Smooth muscle cell (in vitro differentiated cells): Measurements from ENCODE around the gene LHPP. TPM values are rescaled to one million over a fixed set of nuclear protein-coding genes. Genes with fewer than 3 reads are reported as not detected.

Experiments
- DNase-seq: peaks from one replicate; lab custom pipeline; 2025; ENCODE audit not compliant: unreplicated experiment; lab: John Stamatoyannopoulos, UW
- H2AFZ ChIP-seq: fragments of 200-600 bp; sonication (generic); 2 replicates; pipeline ENCODE4 v1.6.0; 2016; ENCODE audit warnings: antibody characterized with exemption, low read depth, mild to moderate bottlenecking
- H3F3A ChIP-seq: fragments of 200-600 bp; sonication (generic); 2 replicates; pipeline ENCODE4 v1.6.0; 2017; ENCODE audit warnings: antibody characterized with exemption, low read depth
- H3K27ac ChIP-seq: fragments of 200-600 bp; sonication (generic); 2 replicates; pipeline ENCODE4 v1.5.1; 2016; ENCODE audit warnings: low read depth, mild to moderate bottlenecking
- H3K27me3 ChIP-seq: fragments of 200-600 bp; sonication (generic); 2 replicates; pipeline ENCODE4 v1.6.1; 2016; ENCODE audit warnings: low read depth, mild to moderate bottlenecking
- H3K36me3 ChIP-seq: fragments of 200-600 bp; sonication (generic); 2 replicates; pipeline ENCODE4 v1.5.1; 2016; ENCODE audit warnings: low read depth
- H3K4me1 ChIP-seq: fragments of 200-600 bp; sonication (generic); 2 replicates; pipeline ENCODE4 v1.5.1; 2016; ENCODE audit warnings: low read depth
- H3K4me2 ChIP-seq: fragments of 200-600 bp; sonication (generic); 2 replicates; pipeline ENCODE4 v1.6.0; 2016; ENCODE audit warnings: mild to moderate bottlenecking
- H3K4me3 ChIP-seq: fragments of 200-600 bp; sonication (generic); 2 replicates; pipeline ENCODE4 v1.5.1; 2016; ENCODE audit warnings: mild to moderate bottlenecking
- H3K79me2 ChIP-seq: fragments of 200-600 bp; sonication (generic); 2 replicates; pipeline ENCODE4 v1.6.0; 2016; ENCODE audit warnings: low read depth, mild to moderate bottlenecking
- H3K9ac ChIP-seq: fragments of 200-600 bp; sonication (generic); 2 replicates; pipeline ENCODE4 v1.6.0; 2016; ENCODE audit warnings: low read depth
- H3K9me3 ChIP-seq: fragments of 200-600 bp; sonication (generic); replicated peaks from 2 replicates; pipeline ENCODE4 v1.5.1; 2016; ENCODE audit warnings: low read depth
- H4K20me1 ChIP-seq: fragments of 200-600 bp; sonication (generic); 2 replicates; pipeline ENCODE4 v1.6.0; 2016; ENCODE audit warnings: low read depth
- WGBS: methylation state at CpG from one replicate; pipeline ENCODE4 v1.1.7; 2016; ENCODE audit warnings: low lambda C conversion rate; 5-methylcytosine and 5-hydroxymethylcytosine counted together
- polyA plus RNA-seq: library from polyadenylated mRNA; unstranded; fragments of >200 nt; fragmentation: Nextera tagmentation; extraction: Ambion mirVana; gene quantifications from 2 replicates; pipeline ENCODE4 v1.2.1, GENCODE V29; 2016
- total RNA-seq: library from RNA; depleted of rRNA; stranded (reverse); fragments of >200 nt; gene quantifications from 2 replicates; pipeline ENCODE4 v1.2.3, GENCODE V29; 2014
- TF ChIP-seq, protein P1 (sequence below): fragments of 200-600 bp; sonication (generic); IDR thresholded peaks from 2 replicates; pipeline ENCODE4 v1.5.1; 2017; ENCODE audit warnings: borderline replicate concordance, mild to moderate bottlenecking, antibody characterized with exemption; ENCODE audit not compliant: insufficient read depth, poor library complexity, severe bottlenecking

The LHPP gene
- total and polyA plus RNA-seq, 2 experiments from 2014 or later, result 7.6 to 14.0 TPM

DNA sequence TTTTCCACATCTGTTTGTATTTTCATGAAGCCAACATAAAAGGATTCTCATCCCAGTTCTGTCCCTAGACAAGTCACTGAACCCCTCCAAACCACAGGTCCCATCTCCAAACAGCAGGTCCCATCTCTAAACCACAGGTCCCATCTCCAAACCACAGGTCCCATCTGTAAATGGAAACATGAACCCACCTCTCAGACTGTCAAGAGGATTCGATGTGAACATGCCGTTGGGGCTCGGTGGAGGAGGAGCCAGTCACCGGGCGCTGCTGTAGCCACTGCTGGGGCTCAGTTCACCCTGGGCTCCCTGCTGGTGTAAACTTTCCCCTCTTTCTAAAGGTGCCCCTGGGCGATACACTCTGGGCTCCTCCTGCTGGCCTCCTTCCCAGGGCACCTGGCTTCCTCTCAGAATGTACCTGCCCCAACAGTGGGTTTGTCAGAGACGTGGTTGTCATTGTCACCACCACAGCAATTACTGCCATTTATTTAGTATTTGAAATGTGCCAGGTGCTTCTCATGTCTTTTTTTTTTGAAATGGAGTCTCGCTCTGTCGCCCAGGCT is 13.0 kb downstream of the LHPP start:
- Histone ChIP-seq H3K4me3 (no peak overlapping the region), H3K27me3 (no peaks in the 10 kb centered on the region), H3K9me3 (no peaks in the 10 kb centered on the region), H3K4me2 (no peak overlapping the region), H3K79me2 (no peaks in the 10 kb centered on the region), H3K36me3 (no peaks in the 10 kb centered on the region), H4K20me1 (peaks cover 5% of the 10 kb centered on the region), H3K27ac (no peak overlapping the region), H3K4me1 (peaks cover 9% of the 10 kb centered on the region), H2AFZ (no peak overlapping the region), H3F3A (no peaks in the 10 kb centered on the region), H3K9ac (no peak overlapping the region)
- WGBS, result 89% methylated on average over 7 of the region's 9 CpGs
- TF ChIP-seq, protein P1, sequence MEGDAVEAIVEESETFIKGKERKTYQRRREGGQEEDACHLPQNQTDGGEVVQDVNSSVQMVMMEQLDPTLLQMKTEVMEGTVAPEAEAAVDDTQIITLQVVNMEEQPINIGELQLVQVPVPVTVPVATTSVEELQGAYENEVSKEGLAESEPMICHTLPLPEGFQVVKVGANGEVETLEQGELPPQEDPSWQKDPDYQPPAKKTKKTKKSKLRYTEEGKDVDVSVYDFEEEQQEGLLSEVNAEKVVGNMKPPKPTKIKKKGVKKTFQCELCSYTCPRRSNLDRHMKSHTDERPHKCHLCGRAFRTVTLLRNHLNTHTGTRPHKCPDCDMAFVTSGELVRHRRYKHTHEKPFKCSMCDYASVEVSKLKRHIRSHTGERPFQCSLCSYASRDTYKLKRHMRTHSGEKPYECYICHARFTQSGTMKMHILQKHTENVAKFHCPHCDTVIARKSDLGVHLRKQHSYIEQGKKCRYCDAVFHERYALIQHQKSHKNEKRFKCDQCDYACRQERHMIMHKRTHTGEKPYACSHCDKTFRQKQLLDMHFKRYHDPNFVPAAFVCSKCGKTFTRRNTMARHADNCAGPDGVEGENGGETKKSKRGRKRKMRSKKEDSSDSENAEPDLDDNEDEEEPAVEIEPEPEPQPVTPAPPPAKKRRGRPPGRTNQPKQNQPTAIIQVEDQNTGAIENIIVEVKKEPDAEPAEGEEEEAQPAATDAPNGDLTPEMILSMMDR, result no peak
- DNase-seq, result no peak

DNA sequence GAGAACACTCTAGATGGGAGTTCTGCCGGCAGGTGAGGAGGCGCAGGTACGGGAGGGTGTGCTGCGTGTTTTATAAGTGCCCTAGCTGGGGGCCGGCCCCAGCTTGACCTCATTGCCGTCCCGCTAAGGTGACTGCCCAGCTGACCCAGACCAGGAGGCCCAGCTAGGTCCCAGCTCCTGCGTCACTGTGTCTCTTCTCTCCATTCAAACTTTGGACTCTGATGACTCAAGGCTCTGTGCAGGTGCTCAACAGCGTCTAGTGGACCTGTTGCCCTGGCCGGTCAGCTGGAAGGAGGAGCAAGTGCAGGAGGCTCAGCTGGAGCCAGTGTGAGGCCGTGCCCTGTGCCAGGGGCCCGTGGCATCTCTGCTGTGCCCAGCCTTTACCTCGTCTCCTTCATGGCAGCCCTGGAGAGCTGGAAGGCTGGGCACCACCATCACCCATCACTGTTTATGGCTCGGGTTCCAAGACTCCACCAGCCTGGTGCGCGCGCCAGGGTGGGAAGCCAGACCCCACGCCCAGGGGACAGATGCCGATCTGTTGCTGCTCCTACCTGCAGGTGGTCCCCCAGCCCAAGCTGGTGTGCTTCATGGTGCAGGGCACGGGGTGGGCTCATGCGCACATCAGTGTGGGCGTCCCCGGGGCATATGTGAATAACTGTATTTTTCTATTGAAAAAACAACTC is 14.6 kb downstream of the LHPP start:
- H3K9me3 ChIP-seq, result no peaks in the 10 kb centered on the region
- no peak for DNase-seq
- H3K79me2 ChIP-seq, result no peaks in the 10 kb centered on the region
- no peak overlapping the region for H3K9ac ChIP-seq
- H3K27me3 ChIP-seq, result no peaks in the 10 kb centered on the region
- H3K27ac ChIP-seq, result no peak overlapping the region
- H3K4me3 ChIP-seq, result no peak overlapping the region
- H3F3A ChIP-seq, result no peaks in the 10 kb centered on the region
- TF ChIP-seq, protein P1, result no peak
- H3K4me2 ChIP-seq, result no peak overlapping the region
- peaks cover 5% of the 10 kb centered on the region for H4K20me1 ChIP-seq
- H3K4me1 ChIP-seq, result peaks cover 4% of the 10 kb centered on the region
- H3K36me3 ChIP-seq, result no peaks in the 10 kb centered on the region
- no peak overlapping the region for H2AFZ ChIP-seq
- WGBS, result 95% methylated on average over 23 of the region's 23 CpGs

DNA sequence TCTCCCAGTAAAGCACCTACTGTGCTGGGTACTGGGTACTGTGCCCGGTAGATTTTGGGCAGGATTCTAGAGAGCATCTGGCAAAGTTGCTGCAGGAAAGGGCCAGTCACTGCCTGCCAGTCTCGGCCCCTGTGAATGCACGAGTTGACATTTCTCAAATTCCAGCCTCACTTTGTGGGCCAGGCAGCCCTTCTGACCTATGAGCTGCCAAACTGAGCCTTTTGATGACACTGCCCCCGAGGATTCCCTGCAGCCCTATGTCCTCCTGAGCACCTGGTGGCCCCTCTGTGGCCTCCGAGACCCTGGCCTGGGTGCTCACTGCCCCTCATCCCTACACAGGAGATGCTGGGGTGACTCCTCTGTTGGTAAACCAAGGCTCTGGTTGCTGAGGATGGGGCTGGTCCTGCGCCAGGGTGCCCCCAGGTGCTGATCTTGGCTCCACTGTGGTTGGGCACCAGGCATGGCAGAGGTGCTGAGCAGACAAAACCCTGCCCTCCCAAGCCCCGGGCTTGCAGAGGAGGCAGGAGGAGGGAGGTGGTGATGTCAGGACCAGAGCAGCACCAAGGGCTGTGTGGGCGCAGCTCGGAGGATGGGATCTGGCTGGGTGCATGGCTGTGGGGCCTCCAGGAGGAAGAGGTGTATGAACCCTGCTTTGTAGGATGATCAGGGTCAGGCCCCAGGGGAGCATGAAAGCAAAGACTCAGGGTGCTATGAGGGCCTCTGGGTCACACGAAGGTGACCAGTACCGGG is 16.2 kb downstream of the LHPP start:
- Histone ChIP-seq H3F3A (no peaks in the 10 kb centered on the region), H3K4me3 (no peak overlapping the region), H4K20me1 (no peaks in the 10 kb centered on the region), H3K36me3 (no peaks in the 10 kb centered on the region), H3K27ac (no peak overlapping the region), H3K9me3 (no peaks in the 10 kb centered on the region), H3K4me1 (peaks cover 4% of the 10 kb centered on the region), H2AFZ (no peak overlapping the region), H3K9ac (no peak overlapping the region), H3K27me3 (no peaks in the 10 kb centered on the region), H3K79me2 (no peaks in the 10 kb centered on the region), H3K4me2 (no peak overlapping the region)
- TF ChIP-seq, protein P1, result no peak
- no peak for DNase-seq
- WGBS, result 69% methylated on average over 11 of the region's 11 CpGs
